Stimulated activated CD4-positive, alpha-beta T cell treated with anti-CD3 and anti-CD28 coated beads, Interleukin-2, amount 100 ng/mL, for 48 hours (primary cell): ENCODE results near the gene MTCH1.
"Not testable (repeated sequence)": the region's sequence is repeated elsewhere in the genome, so short reads cannot be mapped to it uniquely, and the experiment has no call there.

Experiments used
- DNase-seq, 2 donors: peaks; one replicate each; pipeline ENCODE4 v3.0.0-alpha.2; 2020

The MTCH1 gene

GRCh38 chr6:36947570-36948351 is 38.2 kb downstream of the MTCH1 start:
- no peak for DNase-seq

- no peak for DNase-seq
Observed at GRCh38 chr6:36946526-36946925, 39.5 kb downstream of the MTCH1 start.

- no peak for DNase-seq
Observed at GRCh38 chr6:36945301-36945700, 40.7 kb downstream of the MTCH1 start.

GRCh38 chr6:36944650-36945049 is 41.3 kb downstream of the MTCH1 start:
- DNase-seq, result no peak

GRCh38 chr6:36942329-36942728 is 43.7 kb downstream of the MTCH1 start:
- not testable (repeated sequence) for DNase-seq

- DNase-seq, result not testable (repeated sequence)
Observed at GRCh38 chr6:36941561-36941960, 44.4 kb downstream of the MTCH1 start.

GRCh38 chr6:36940027-36940426 is 46.0 kb downstream of the MTCH1 start:
- no peak for DNase-seq

- not testable (repeated sequence) for DNase-seq
Observed at GRCh38 chr6:36939005-36939404, 47.0 kb downstream of the MTCH1 start.

GRCh38 chr6:36938536-36938935 is 47.5 kb downstream of the MTCH1 start:
- no peak for DNase-seq

- DNase-seq, result no peak
Observed at GRCh38 chr6:36937896-36938295, 48.1 kb downstream of the MTCH1 start.

GRCh38 chr6:36936824-36937223 is 49.2 kb downstream of the MTCH1 start:
- no peak for DNase-seq

- no peak for DNase-seq
Observed at GRCh38 chr6:36934901-36935300, 51.1 kb downstream of the MTCH1 start.

GRCh38 chr6:36933519-36933918 is 52.5 kb downstream of the MTCH1 start:
- DNase-seq, result no peak

- no peak for DNase-seq
Observed at GRCh38 chr6:36933102-36933501, 52.9 kb downstream of the MTCH1 start.

- no peak for DNase-seq
Observed at GRCh38 chr6:36930483-36930882, 55.5 kb downstream of the MTCH1 start.

- DNase-seq, result no peak
Observed at GRCh38 chr6:36929607-36930006, 56.4 kb downstream of the MTCH1 start.

- DNase-seq, result no peak
Observed at GRCh38 chr6:36929152-36929551, 56.8 kb downstream of the MTCH1 start.

GRCh38 chr6:36928547-36928918 is 57.5 kb downstream of the MTCH1 start:
- no peak for DNase-seq

GRCh38 chr6:36927691-36928546 is 58.1 kb downstream of the MTCH1 start:
- no peak for DNase-seq

- no peak for DNase-seq
Observed at GRCh38 chr6:36926708-36927513, 59.1 kb downstream of the MTCH1 start.

- DNase-seq, result no peak
Observed at GRCh38 chr6:36925809-36926208, 60.2 kb downstream of the MTCH1 start.

- no peak for DNase-seq
Observed at GRCh38 chr6:36924778-36925374, 61.1 kb downstream of the MTCH1 start.

- DNase-seq, result no peak
Observed at GRCh38 chr6:36924131-36924530, 61.9 kb downstream of the MTCH1 start.
